HG03060 (cell line): ENCODE results near the gene CNPY3.
"Not testable (repeated sequence)": the region's sequence is repeated elsewhere in the genome, so short reads cannot be mapped to it uniquely, and the experiment has no call there.

Experiments
- ATAC-seq: cut with Tn5 transposase; IDR thresholded peaks from one replicate; pipeline ENCODE4 v1.9.1; 2021; ENCODE audit warnings: low read depth, moderate number of reproducible peaks; ENCODE audit not compliant: unreplicated experiment

CNPY3 gene

DNA sequence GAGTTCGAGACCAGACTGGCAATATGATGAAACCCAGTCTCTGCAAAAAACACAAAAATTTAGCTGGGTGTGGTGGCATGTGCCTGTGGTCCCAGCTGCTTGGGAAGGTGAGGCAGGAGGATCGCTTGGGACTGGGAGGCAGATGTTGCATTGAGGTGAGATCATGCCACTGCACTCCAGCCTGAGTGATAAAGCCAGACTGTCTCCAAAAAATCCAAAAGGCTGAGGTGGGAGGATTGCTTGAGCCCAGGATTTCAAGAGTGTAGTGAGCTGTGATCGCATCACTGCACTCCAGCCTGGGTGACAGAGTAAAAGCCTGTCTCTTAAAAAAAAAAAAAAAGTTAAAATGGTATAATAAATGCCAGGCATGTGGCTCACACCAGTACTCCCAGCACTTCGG, 14.7 kb upstream of the CNPY3 start:
- no peak for ATAC-seq

DNA sequence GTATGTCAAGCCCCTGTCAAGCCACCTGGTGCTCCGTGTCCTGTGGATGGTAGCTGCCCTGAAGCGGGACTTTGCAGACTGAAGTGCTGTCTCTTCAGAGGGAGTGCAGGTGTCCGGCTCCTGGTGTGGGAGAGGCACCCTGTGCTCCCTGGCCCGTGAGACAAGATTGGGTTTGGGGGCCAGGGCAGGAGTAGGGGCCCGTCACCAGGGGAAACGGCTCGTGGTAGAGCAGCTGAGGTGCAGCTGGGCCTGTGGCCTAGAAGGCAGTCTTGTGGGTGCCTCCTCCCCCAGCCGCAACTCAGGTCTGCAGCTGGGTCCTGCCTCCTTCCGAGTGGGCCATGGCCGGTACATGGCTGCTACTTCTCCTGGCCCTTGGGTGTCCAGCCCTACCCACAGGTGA, 13.5 kb upstream of the CNPY3 start, which contains the start of gene PTCRA:
TSS of gene PTCRA (plus strand) at position 322 of the 400 bp plus-strand sequence. CDS start at position 339, 17 bp downstream.
- no peak for ATAC-seq

- no peak for ATAC-seq
These were observed 13.0 kb upstream of the CNPY3 start for GRCh38 chr6:42916288-42916687.

GRCh38 chr6:42921801-42922200, 7.5 kb upstream of the CNPY3 start:
- no peak for ATAC-seq

- no peak for ATAC-seq
These were observed 5.6 kb upstream of the CNPY3 start for GRCh38 chr6:42923666-42924065.

GRCh38 chr6:42925248-42925857, 3.9 kb upstream of the CNPY3 start:
- no peak for ATAC-seq

GRCh38 chr6:42929821-42930360, 611 bp downstream of the CNPY3 start:
- ATAC-seq = peak; percentile 39

GRCh38 chr6:42932412-42932811, 3.1 kb downstream of the CNPY3 start:
- ATAC-seq = no peak

DNA sequence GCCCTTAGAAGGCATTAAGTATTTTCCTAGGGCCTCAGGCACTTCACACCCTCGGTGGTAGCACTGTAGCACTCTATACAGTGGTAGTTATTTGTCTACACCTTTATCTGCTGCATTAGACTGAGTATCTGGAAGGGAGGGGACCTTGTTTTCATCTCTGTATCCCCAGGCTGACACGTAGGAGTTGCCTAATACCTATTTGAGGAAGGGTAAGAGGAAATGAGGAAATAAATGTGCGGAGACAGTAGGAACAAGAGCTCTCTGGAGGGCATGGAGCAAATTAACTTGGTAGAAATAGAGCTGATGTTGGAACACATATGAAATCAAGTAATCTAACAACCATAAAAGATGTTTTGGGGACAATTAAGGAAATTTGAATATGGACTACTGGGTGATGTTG, 3.9 kb downstream of the CNPY3 start:
- no peak for ATAC-seq

DNA sequence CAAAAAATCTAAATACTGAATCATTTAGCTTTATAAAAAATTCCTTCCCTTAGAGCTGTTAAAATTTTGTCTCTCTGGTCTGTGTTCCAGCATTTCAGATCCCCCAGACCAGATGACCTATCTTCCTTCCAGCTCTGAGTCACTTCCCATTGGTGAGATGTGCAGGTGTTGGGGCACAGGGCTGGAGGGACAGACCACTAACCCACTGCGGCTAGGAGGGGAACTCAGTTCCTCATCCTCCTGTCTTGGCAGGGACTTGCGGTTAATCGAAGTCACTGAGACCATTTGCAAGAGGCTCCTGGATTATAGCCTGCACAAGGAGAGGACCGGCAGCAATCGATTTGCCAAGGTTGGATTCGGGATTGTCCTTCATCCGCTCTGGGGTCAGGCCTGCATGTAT, 6.0 kb downstream of the CNPY3 start:
- no peak for ATAC-seq

- ATAC-seq = no peak
These were observed 7.1 kb downstream of the CNPY3 start for GRCh38 chr6:42936398-42936797.

DNA sequence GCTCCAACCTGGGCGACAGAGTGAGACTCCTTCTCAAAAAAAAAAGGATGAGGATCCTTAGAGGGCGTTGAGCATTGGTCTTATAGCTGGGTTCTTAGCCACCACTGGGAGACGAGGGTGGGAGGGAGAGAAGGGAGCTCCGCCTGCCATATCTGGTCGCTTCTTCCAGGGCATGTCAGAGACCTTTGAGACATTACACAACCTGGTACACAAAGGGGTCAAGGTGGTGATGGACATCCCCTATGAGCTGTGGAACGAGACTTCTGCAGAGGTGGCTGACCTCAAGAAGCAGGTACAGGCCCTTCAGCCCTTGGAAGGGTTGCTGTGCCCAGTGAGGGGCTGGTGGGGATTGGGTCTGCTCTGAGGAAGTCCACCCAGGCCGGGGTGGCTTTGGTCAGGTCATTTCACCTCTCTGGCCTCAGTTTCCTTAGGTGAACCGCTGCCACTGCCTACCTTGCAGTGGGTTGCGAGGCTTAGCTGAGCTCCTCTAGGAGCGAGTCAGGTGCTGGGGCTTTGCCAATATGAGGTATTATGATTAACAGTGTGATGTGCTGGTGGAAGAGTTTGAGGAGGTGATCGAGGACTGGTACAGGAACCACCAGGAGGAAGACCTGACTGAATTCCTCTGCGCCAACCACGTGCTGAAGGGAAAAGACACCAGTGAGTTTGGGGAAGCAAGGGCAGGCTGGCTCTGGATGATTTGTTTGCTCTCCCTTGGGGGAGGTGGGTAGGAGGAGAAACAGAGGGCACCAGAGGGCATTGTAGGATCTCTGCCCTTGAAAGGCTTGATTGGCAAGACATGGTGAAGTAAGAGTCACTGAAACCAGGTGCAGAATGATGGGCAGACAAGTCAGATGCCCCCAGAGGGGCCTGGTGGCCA, 8.5 kb downstream of the CNPY3 start:
- no peak for ATAC-seq

DNA sequence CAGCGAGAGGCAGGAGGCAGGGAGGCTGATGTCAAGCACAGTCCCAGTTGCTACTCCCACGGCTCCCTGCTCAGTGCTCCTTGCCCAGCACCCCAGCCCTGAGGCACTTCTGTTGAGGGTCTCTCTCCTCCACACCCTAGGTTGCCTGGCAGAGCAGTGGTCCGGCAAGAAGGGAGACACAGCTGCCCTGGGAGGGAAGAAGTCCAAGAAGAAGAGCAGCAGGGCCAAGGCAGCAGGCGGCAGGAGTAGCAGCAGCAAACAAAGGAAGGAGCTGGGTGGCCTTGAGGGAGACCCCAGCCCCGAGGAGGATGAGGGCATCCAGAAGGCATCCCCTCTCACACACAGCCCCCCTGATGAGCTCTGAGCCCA, 9.1 kb downstream of the CNPY3 start:
- no peak for ATAC-seq

DNA sequence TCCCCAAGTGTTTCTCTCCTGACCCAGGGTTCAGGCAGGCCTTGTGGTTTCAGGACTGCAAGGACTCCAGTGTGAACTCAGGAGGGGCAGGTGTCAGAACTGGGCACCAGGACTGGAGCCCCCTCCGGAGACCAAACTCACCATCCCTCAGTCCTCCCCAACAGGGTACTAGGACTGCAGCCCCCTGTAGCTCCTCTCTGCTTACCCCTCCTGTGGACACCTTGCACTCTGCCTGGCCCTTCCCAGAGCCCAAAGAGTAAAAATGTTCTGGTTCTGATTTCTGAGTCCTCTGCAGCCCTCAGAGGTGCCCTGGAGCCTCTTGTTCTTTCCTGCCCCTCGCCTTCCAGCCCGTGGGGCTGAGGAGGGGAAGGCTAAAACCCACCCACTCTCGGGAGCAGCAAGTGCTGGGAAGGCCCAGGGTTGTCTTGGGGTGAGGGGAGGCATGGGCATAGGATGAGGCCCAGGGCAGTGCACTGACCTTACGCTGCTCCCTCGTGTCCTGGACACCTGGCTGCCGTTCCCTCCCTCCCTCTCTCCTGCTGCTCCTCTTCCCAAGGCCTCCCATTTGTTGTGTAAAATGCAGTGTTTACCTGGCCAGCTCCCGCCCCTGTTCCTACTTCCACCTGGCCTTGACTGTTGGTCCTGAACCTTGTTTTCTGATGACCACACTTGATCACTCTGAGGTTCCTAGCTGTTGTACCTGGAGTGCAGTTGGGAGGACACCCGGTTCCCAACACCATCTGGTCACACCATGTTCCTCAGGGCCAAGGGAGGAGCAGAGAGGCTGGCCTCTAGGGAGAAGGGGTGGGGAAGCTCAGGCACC, 9.9 kb downstream of the CNPY3 start:
- ATAC-seq = no peak

DNA sequence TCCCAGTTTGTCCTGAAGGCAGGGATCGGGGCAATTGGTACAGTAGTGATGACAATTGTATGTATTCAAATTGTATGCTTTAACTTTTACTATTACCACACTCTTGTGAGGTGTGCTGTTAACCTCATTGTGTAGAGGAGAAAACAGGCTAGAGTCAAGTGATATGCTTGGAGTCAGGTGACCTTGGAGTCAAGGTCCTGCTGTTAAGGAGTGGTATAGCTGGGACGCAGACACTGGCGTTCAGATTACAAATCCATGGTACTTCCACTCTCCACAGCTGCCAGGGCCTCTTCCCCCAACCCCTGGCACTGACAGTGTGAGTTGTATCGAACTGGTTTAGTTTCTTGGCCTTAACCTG, 10.5 kb downstream of the CNPY3 start:
- ATAC-seq = no peak

GRCh38 chr6:42940493-42941045, 11.3 kb downstream of the CNPY3 start:
- no peak for ATAC-seq

GRCh38 chr6:42941356-42941755, 12.1 kb downstream of the CNPY3 start:
- ATAC-seq = not testable (repeated sequence)

DNA sequence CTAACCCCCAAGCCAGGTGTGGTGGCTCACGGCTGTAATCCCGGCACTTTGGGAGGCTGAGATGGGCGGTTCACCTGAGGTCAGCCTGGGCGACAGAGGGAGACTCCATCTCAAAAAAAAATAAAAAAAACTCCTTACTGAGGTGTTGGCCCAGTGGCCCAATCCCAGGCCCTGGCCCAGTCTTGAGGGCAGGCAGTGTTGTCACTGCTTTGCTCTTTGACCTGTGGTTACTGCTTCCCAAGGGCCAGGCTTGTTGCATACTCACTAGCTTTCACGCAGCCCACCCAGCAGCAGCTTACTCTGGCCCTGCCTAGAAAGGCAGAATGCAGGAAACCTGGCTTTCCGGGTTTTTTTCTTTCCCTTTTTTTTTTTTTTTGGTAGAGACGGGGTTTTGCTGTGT, 13.2 kb downstream of the CNPY3 start:
- ATAC-seq = no peak

DNA sequence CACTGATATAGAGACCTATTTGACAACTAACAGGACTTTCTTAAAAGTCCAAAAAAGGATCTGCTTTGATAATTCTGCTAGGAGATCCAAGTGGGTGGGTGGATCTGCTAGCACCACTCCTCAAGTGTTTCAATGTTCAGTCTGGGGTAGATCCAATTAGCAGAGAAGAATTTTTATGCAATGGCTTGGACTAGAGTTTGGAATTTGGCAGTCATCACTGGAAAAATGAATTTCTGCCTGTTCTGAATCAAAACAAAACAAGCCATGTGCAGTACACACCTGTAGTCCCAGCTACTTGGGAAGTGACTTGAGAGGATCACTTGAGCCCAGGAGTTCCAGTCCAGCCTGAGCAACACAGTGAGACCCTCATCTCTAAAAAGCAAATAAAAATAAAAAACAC, 18.7 kb downstream of the CNPY3 start:
- no peak for ATAC-seq

DNA sequence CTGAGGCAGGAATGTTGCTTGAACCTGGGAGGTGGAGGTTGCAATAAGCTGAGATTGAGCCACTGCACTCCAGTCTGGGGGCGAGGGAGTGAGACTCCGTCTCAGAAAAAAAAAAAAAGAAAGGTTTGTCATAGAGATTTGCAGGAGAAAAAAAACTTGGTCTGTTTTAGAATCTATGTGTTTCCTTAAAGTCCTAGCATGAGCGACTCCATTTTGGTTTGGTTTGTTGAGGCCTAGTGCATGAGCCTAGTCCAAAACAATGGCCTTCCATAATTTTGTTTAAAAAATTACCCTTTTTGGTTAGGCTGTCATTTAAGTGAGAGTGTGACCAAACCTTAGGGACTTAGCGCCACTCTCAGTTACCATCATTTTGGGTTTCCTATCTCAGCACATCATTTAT, 23.1 kb downstream of the CNPY3 start:
- no peak for ATAC-seq

DNA sequence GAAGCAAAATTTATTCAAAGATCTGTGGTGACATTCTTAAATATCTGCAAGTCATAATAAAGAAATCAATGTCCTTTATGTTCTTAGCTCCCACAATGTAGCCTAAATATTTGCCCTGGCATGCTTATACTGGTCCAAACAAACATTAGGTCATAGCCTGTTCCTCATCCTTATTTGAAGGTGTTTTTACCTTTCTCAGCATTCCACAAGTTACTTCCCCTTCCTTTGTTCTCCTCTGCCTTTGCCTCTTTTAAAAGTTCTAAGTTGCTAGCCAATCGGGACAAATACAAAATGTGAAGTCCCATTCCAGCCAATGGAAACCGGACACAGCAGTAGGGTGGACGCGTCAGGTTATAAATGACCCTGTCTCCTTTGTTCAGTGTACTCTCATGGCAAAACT, 25.1 kb downstream of the CNPY3 start:
- not testable (repeated sequence) for ATAC-seq
